ENCODE results near the gene TMBIM4. TPM values are rescaled to one million over a fixed set of nuclear protein-coding genes. Genes with fewer than 3 reads are reported as not detected.
A peak's percentile ranks its signal among the peaks of the same experiment; 100 is the strongest.

The TMBIM4 gene
- total RNA-seq, 1 experiment from 2014 or later = 18.4 TPM

GRCh38 chr12:66087365-66087943 lies 82.3 kb downstream of the TMBIM4 start:
- Histone ChIP-seq H2BK120ac (ENCODE audit: low read depth, low read length, poor library complexity, severe bottlenecking) (no peak overlapping the region), H3K9ac (ENCODE audit: extremely low read depth, insufficient read length, low read length) (no peak overlapping the region), H3K23me2 (ENCODE audit: insufficient read length, low read depth, low read length, poor library complexity, severe bottlenecking) (no peaks in the 10 kb centered on the region), H3K9me3 (ENCODE audit: control insufficient read depth, low read depth, low read length) (no peaks in the 10 kb centered on the region), H3K14ac (ENCODE audit: insufficient read depth, low read length) (no peak overlapping the region), H4K8ac (replicated peaks; ENCODE audit: insufficient read length, low read depth, low read length) (no peak overlapping the region), H2AFZ (ENCODE audit: low read length) (no peak overlapping the region), H2BK20ac (ENCODE audit: low read depth, low read length, poor library complexity, severe bottlenecking) (no peak overlapping the region), H3K4me1 (ENCODE audit: insufficient read depth, low read length) (no peaks in the 10 kb centered on the region), H3K4ac (ENCODE audit: low read depth, low read length) (no peak overlapping the region), H3K27me3 (ENCODE audit: insufficient read depth, low read length) (no peaks in the 10 kb centered on the region), H3T11ph (ENCODE audit: low read length) (no peak overlapping the region), H3K23ac (ENCODE audit: insufficient read length, low read depth, low read length) (no peak overlapping the region), H4K91ac (ENCODE audit: insufficient read length, low read depth, low read length) (no peak overlapping the region), H3K27ac (ENCODE audit: insufficient read length, low read depth, low read length) (no peak overlapping the region), H3K79me2 (ENCODE audit: insufficient read depth, low read length) (no peaks in the 10 kb centered on the region), H4K5ac (ENCODE audit: insufficient read length, low read depth, low read length) (no peak overlapping the region), H3K79me1 (ENCODE audit: insufficient read depth, low read depth, low read length, poor library complexity, severe bottlenecking) (no peaks in the 10 kb centered on the region), H2BK15ac (ENCODE audit: low read depth, low read length) (no peak overlapping the region), H3K4me2 (ENCODE audit: insufficient read depth, insufficient read length, low read length) (no peak overlapping the region), H3K18ac (ENCODE audit: insufficient read length, low read depth, low read length) (no peak overlapping the region), H4K20me1 (ENCODE audit: control insufficient read depth, insufficient read depth, insufficient read length) (no peaks in the 10 kb centered on the region), H2BK12ac (ENCODE audit: insufficient read length, low read depth, low read length) (no peak overlapping the region), H2AK5ac (ENCODE audit: insufficient read length, low read length) (no peak overlapping the region), H2BK5ac (ENCODE audit: insufficient read length, low read length) (no peak overlapping the region), H3K56ac (ENCODE audit: insufficient read length, low read depth, low read length) (no peak overlapping the region)
- peak; percentile 60 for DNase-seq
- H3K27me3 Mint-ChIP-seq (ENCODE audit: low read depth) = no peaks in the 10 kb centered on the region
- no peaks in the 10 kb centered on the region for H3K36me3 Mint-ChIP-seq (ENCODE audit: insufficient read depth in 1 of 3, low read depth in 3 of 3)
- H3K27ac Mint-ChIP-seq = no peak overlapping the region
- H3K4me1 Mint-ChIP-seq = peaks cover under 1% of the 10 kb centered on the region in 2 experiments; a peak in 1 of 4 replicates
- WGBS (ENCODE audit: extremely low coverage, insufficient read length, low lambda C conversion rate) = no CpG with 5 or more reads among the region's 10 CpGs
- no peaks in the 10 kb centered on the region for H3K9me3 Mint-ChIP-seq
- peak; percentile 84 for TF ChIP-seq CTCF (conservative IDR thresholded peaks at IDR 0.05)
- no peak overlapping the region; a peak in 1 of 5 replicates for H3K4me3 Mint-ChIP-seq
